B cell (primary cell): ENCODE data around the gene IRAK1. TPM values are rescaled to one million over a fixed set of nuclear protein-coding genes. Genes with fewer than 3 reads are reported as not detected.

ENCODE experiments used
- ATAC-seq: fragments of 200-7000 bp; cut with Tn5 transposase; one replicate; pipeline ENCODE4 v1.10.0; 2021; ENCODE audit warnings: low read depth, mild to moderate bottlenecking, moderate number of reproducible peaks, moderate library complexity
- CTCF ChIA-PET: fragments of 350-600 bp; sonication (Branson Sonifier 250); formaldehyde crosslinking; loops from one replicate; lab custom pipeline; 2021; ENCODE audit warnings: antibody characterized with exemption, inconsistent platforms; lab: Charles Lee
- POLR2A ChIA-PET: fragments of 350-600 bp; sonication (Branson Sonifier 250); formaldehyde crosslinking; loops from one replicate; lab custom pipeline; 2021; ENCODE audit warnings: antibody characterized with exemption; lab: Charles Lee
- DNase-seq: peaks from one replicate; pipeline ENCODE4 v3.0.0; 2013
- H2AFZ ChIP-seq: 2 replicates; pipeline ENCODE4 v1.6.1; 2012; ENCODE audit warnings: mild to moderate bottlenecking, low read depth, low read length; ENCODE audit not compliant: insufficient read depth, poor library complexity, severe bottlenecking
- H3K27ac ChIP-seq, 2 donors: 1 replicate in 1 of 2; 2 replicates in 1 of 2; pipeline ENCODE4 v1.5.1; 2012 to 2013; ENCODE audit warnings: low read length in 2 of 2, mild to moderate bottlenecking in 2 of 2, moderate library complexity in 1 of 2
- H3K27me3 ChIP-seq, 4 experiments: fragments of 200-600 bp in 1 of 4; sonication (generic) in 1 of 4; replicated peaks in 1 of 4; 1 replicate in 2 of 4; 2 replicates in 2 of 4; pipeline versions ENCODE4 v1.6.1 to v1.7.0; 2013 to 2016; ENCODE audit warnings: low read length in 3 of 4, mild to moderate bottlenecking in 2 of 4, mixed read lengths in 1 of 4, moderate library complexity in 1 of 4; ENCODE audit not compliant: insufficient read depth in 4 of 4, control insufficient read depth in 3 of 4; ENCODE audit errors: control extremely low read depth in 1 of 4
- H3K36me3 ChIP-seq, 2 experiments: replicated peaks in 1 of 2; 1 replicate in 1 of 2; 2 replicates in 1 of 2; pipeline versions ENCODE4 v1.6.1 to v1.7.1; 2013; ENCODE audit warnings: low read length in 1 of 2; ENCODE audit not compliant: insufficient read depth in 2 of 2, control insufficient read depth in 1 of 2; ENCODE audit errors: control extremely low read depth in 1 of 2, extremely low read depth in 1 of 2
- H3K4me1 ChIP-seq, 2 donors: fragments of 200-600 bp in 1 of 2; sonication (generic) in 1 of 2; 1 replicate in 1 of 2; 2 replicates in 1 of 2; pipeline versions ENCODE4 v1.5.1 to v1.6.1; 2013 to 2017; ENCODE audit warnings: low read length in 2 of 2; ENCODE audit not compliant: control insufficient read depth in 2 of 2, insufficient read depth in 2 of 2
- H3K4me2 ChIP-seq: replicated peaks from 2 replicates; pipeline ENCODE3; 2012; ENCODE audit warnings: mild to moderate bottlenecking, low read depth, low read length; ENCODE audit not compliant: poor library complexity, severe bottlenecking
- H3K4me3 ChIP-seq, 5 experiments: fragments of 200-600 bp in 1 of 5; sonication (generic) in 1 of 5; 1 replicate in 3 of 5; 2 replicates in 2 of 5; pipeline versions ENCODE4 v1.5.1 to v1.7.0; 2011 to 2016; ENCODE audit warnings: low read length in 4 of 5, mild to moderate bottlenecking in 4 of 5, low read depth in 2 of 5, control low read depth in 1 of 5, moderate library complexity in 1 of 5; ENCODE audit not compliant: insufficient read depth in 1 of 5; ENCODE audit errors: control extremely low read depth in 1 of 5, extremely low read depth in 1 of 5
- H3K79me2 ChIP-seq: fragments of 200-600 bp; sonication (generic); one replicate; pipeline ENCODE4 v1.6.0; 2016; ENCODE audit warnings: low read length; ENCODE audit not compliant: control insufficient read depth, insufficient read depth
- H3K9ac ChIP-seq: fragments of 200-600 bp; sonication (generic); 2 replicates; pipeline ENCODE4 v1.6.1; 2017; ENCODE audit warnings: mild to moderate bottlenecking, low read length, moderate library complexity
- H3K9me3 ChIP-seq, 3 donors: one replicate each; pipeline versions ENCODE4 v1.6.1 to v1.7.1; 2013; ENCODE audit warnings: low read length in 2 of 3; ENCODE audit not compliant: control insufficient read depth in 2 of 3, insufficient read depth in 1 of 3; ENCODE audit errors: control extremely low read depth in 1 of 3
- H4K20me1 ChIP-seq: 2 replicates; pipeline ENCODE4 v1.6.0; 2012; ENCODE audit warnings: mild to moderate bottlenecking, low read length; ENCODE audit not compliant: insufficient read depth, control insufficient read depth, poor library complexity, severe bottlenecking
- H3K27ac Mint-ChIP-seq: one replicate; pipeline ENCODE4 v1.8.0; 2021; ENCODE audit warnings: mixed read lengths
- H3K27me3 Mint-ChIP-seq: one replicate; pipeline ENCODE4 v1.8.0; 2021; ENCODE audit warnings: mixed read lengths
- H3K4me1 Mint-ChIP-seq: one replicate; pipeline ENCODE4 v1.8.0; 2021; ENCODE audit warnings: mixed read lengths
- H3K4me3 Mint-ChIP-seq: one replicate; pipeline ENCODE4 v1.8.0; 2021; ENCODE audit warnings: mixed read lengths
- H3K9me3 Mint-ChIP-seq: one replicate; pipeline ENCODE4 v1.8.0; 2022; ENCODE audit warnings: mixed read lengths; ENCODE audit not compliant: insufficient read depth
- CTCF ChIP-seq: fragments of 200-600 bp; IDR thresholded peaks from one replicate; pipeline ENCODE4 v1.8.0; 2022; ENCODE audit warnings: antibody characterized with exemption, mild to moderate bottlenecking
- EZH2 ChIP-seq: IDR thresholded peaks from 2 replicates; pipeline ENCODE4 v1.6.1; 2012; ENCODE audit warnings: borderline replicate concordance, low read depth, mild to moderate bottlenecking, moderate library complexity, low read length; ENCODE audit not compliant: insufficient read depth, poor library complexity, severe bottlenecking
- WGBS: methylation state at CpG from one replicate; pipeline ENCODE4 v1.1.5; 2013; ENCODE audit warnings: missing lambda C conversion rate; ENCODE audit not compliant: insufficient coverage; 5-methylcytosine and 5-hydroxymethylcytosine counted together
- intact Hi-C: fragments of 100-400 bp; cut with micrococcal nuclease; formaldehyde crosslinking; loops from one replicate; pipeline ENCODE4 v1.10.0; 2022
- polyA plus RNA-seq: library from polyadenylated mRNA; depleted of rRNA; stranded (reverse); fragments of >200 nt; gene quantifications from 2 replicates; pipeline ENCODE4 v1.2.3, GENCODE V29; 2012
- total RNA-seq, 2 donors: library from RNA; stranded (reverse); fragments of 120-200 nt in 1 of 2; gene quantifications; 1 replicate in 1 of 2; 2 replicates in 1 of 2; pipeline versions ENCODE4 v1.2.3 to v1.2.4, GENCODE V29; 2013 to 2022

The IRAK1 gene
- total and polyA plus RNA-seq, 2 donors (not counting 1 experiment from before 2014, with no cell fraction given): 112 to 118 TPM

- Histone ChIP-seq H2AFZ (no peak overlapping the region), H3K79me2 (peaks cover 97% of the 10 kb centered on the region), H3K9me3 (no peaks in the 10 kb centered on the region), H3K4me3 (no peak overlapping the region), H3K27me3 (no peaks in the 10 kb centered on the region), H3K36me3 (peaks cover 0 to 43% of the 10 kb centered on the region in 2 experiments), H3K4me2 (peak overlapping the region; percentile 70), H3K27ac (no peak overlapping the region), H3K4me1 (peaks cover 42 to 53% of the 10 kb centered on the region in 2 donors), H4K20me1 (peaks cover 76% of the 10 kb centered on the region), H3K9ac (no peak overlapping the region)
- Mint-ChIP-seq H3K27me3 (no peaks in the 10 kb centered on the region), H3K9me3 (no peaks in the 10 kb centered on the region), H3K4me3 (no peak overlapping the region), H3K4me1 (peaks cover 38% of the 10 kb centered on the region), H3K27ac (peak overlapping the region; percentile 50)
- ATAC-seq (no peak), DNase-seq (no peak)
- ChIA-PET POLR2A (no interaction called here), CTCF (no interaction called here)
- intact Hi-C loops: loop anchor here (10.0 kb wide), 1 partner anchor 1021 kb away; no protein-coding TSS in a partner anchor
- 57% methylated on average over 2 of the region's 5 CpGs for WGBS
- TF ChIP-seq EZH2 (no peak), CTCF (no peak)
Observed at GRCh38 chrX:153965406-153965805, 54.3 kb downstream of the IRAK1 start.

GRCh38 chrX:153964105-153964504, 55.6 kb downstream of the IRAK1 start:
- POLR2A ChIA-PET: no interaction called here
- Mint-ChIP-seq H3K9me3 (no peaks in the 10 kb centered on the region), H3K4me3 (no peak overlapping the region), H3K27ac (no peak overlapping the region), H3K4me1 (peaks cover 33% of the 10 kb centered on the region), H3K27me3 (no peaks in the 10 kb centered on the region)
- DNase-seq (no peak), ATAC-seq (no peak)
- WGBS: 92% methylated on average over 11 of the region's 14 CpGs
- Histone ChIP-seq H3K27me3 (no peaks in the 10 kb centered on the region), H3K9me3 (no peaks in the 10 kb centered on the region), H3K27ac (no peak overlapping the region), H4K20me1 (peaks cover 70% of the 10 kb centered on the region), H3K4me2 (no peak overlapping the region), H3K9ac (no peak overlapping the region), H3K36me3 (peaks cover 0 to 56% of the 10 kb centered on the region in 2 experiments), H3K4me3 (no peak overlapping the region), H3K4me1 (peaks cover 36 to 45% of the 10 kb centered on the region in 2 donors), H3K79me2 (peaks cover 88% of the 10 kb centered on the region), H2AFZ (no peak overlapping the region)
- intact Hi-C loops: loop anchor here (10.0 kb wide), 1 partner anchor 1019 kb away; no protein-coding TSS in a partner anchor
- TF ChIP-seq CTCF: no peak
- TF ChIP-seq EZH2: no peak
- CTCF ChIA-PET: no interaction called here
